ENCODE data around the gene TPD52L1.

The TPD52L1 gene

GRCh38 chr6:125197795-125198269, 44.3 kb downstream of the TPD52L1 start:
- Mint-ChIP-seq H3K27ac (no peak overlapping the region), H3K4me3 (no peak overlapping the region), H3K27me3 (peaks cover 14% of the 10 kb centered on the region), H3K4me1 (no peaks in the 10 kb centered on the region), H3K9me3 (no peaks in the 10 kb centered on the region), H3K36me3 (no peaks in the 10 kb centered on the region)
- CTCF ChIA-PET = no interaction called here
- DNase-seq = no peak

GRCh38 chr6:125198398-125198937, 44.9 kb downstream of the TPD52L1 start:
- Mint-ChIP-seq H3K4me3 (no peak overlapping the region), H3K27me3 (peaks cover 10% of the 10 kb centered on the region), H3K36me3 (no peaks in the 10 kb centered on the region), H3K27ac (no peak overlapping the region), H3K4me1 (no peaks in the 10 kb centered on the region), H3K9me3 (no peaks in the 10 kb centered on the region)
- CTCF ChIA-PET = no interaction called here
- DNase-seq = no peak

- peaks cover 10% of the 10 kb centered on the region for H3K27me3 Mint-ChIP-seq
- H3K9me3 Mint-ChIP-seq = no peaks in the 10 kb centered on the region
- no peak overlapping the region for H3K27ac Mint-ChIP-seq
- DNase-seq = no peak
- CTCF ChIA-PET = no interaction called here
- H3K4me1 Mint-ChIP-seq = no peaks in the 10 kb centered on the region
- no peaks in the 10 kb centered on the region for H3K36me3 Mint-ChIP-seq
- no peak overlapping the region for H3K4me3 Mint-ChIP-seq
Measured at GRCh38 chr6:125200941-125201340, 47.4 kb downstream of the TPD52L1 start.

- Mint-ChIP-seq H3K4me1 (no peaks in the 10 kb centered on the region), H3K36me3 (no peaks in the 10 kb centered on the region), H3K27me3 (peaks cover 10% of the 10 kb centered on the region), H3K9me3 (no peaks in the 10 kb centered on the region), H3K4me3 (no peak overlapping the region), H3K27ac (no peak overlapping the region)
- CTCF ChIA-PET = interaction anchor here (1.3 kb wide), 1 partner anchor 10 kb away, joined by 5 read pairs; no protein-coding TSS in a partner anchor
- DNase-seq = no peak
Measured at GRCh38 chr6:125201961-125202729, 48.6 kb downstream of the TPD52L1 start.

GRCh38 chr6:125203395-125203794, 49.8 kb downstream of the TPD52L1 start:
- DNase-seq = no peak
- Mint-ChIP-seq H3K36me3 (no peaks in the 10 kb centered on the region), H3K27me3 (peaks cover 3% of the 10 kb centered on the region), H3K9me3 (no peaks in the 10 kb centered on the region), H3K27ac (no peak overlapping the region), H3K4me3 (no peak overlapping the region), H3K4me1 (no peaks in the 10 kb centered on the region)
- CTCF ChIA-PET = interaction anchor here (0.7 kb wide), 1 partner anchor 48 kb away, joined by 3 read pairs; no protein-coding TSS in a partner anchor

GRCh38 chr6:125205931-125206330, 52.4 kb downstream of the TPD52L1 start:
- H3K27me3 Mint-ChIP-seq = peaks cover 3% of the 10 kb centered on the region
- DNase-seq = no peak
- H3K9me3 Mint-ChIP-seq = no peaks in the 10 kb centered on the region
- H3K36me3 Mint-ChIP-seq = no peaks in the 10 kb centered on the region
- no peaks in the 10 kb centered on the region for H3K4me1 Mint-ChIP-seq
- no peak overlapping the region for H3K4me3 Mint-ChIP-seq
- H3K27ac Mint-ChIP-seq = no peak overlapping the region
- CTCF ChIA-PET = no interaction called here

- no peaks in the 10 kb centered on the region for H3K36me3 Mint-ChIP-seq
Measured at GRCh38 chr6:125206389-125206788, 52.8 kb downstream of the TPD52L1 start.

GRCh38 chr6:125207956-125208355, 54.4 kb downstream of the TPD52L1 start:
- no peaks in the 10 kb centered on the region for H3K9me3 Mint-ChIP-seq
- DNase-seq = no peak
- H3K36me3 Mint-ChIP-seq = no peaks in the 10 kb centered on the region
- no peak overlapping the region for H3K4me3 Mint-ChIP-seq
- CTCF ChIA-PET = no interaction called here
- no peak overlapping the region for H3K27ac Mint-ChIP-seq
- no peaks in the 10 kb centered on the region for H3K27me3 Mint-ChIP-seq
- no peaks in the 10 kb centered on the region for H3K4me1 Mint-ChIP-seq

More at GRCh38 chr6:125206389-125206788, 52.8 kb downstream of the TPD52L1 start:
- DNase-seq = no peak
- CTCF ChIA-PET = no interaction called here
- no peak overlapping the region for H3K4me3 Mint-ChIP-seq
- H3K27me3 Mint-ChIP-seq = peaks cover 3% of the 10 kb centered on the region
- H3K9me3 Mint-ChIP-seq = no peaks in the 10 kb centered on the region
- no peaks in the 10 kb centered on the region for H3K4me1 Mint-ChIP-seq
- H3K27ac Mint-ChIP-seq = no peak overlapping the region

GRCh38 chr6:125208625-125209249, 55.2 kb downstream of the TPD52L1 start:
- H3K4me3 Mint-ChIP-seq = no peak overlapping the region
- H3K4me1 Mint-ChIP-seq = no peaks in the 10 kb centered on the region
- CTCF ChIA-PET = no interaction called here
- H3K27me3 Mint-ChIP-seq = peaks cover 6% of the 10 kb centered on the region
- DNase-seq = no peak
- H3K9me3 Mint-ChIP-seq = no peaks in the 10 kb centered on the region
- H3K27ac Mint-ChIP-seq = no peak overlapping the region
- H3K36me3 Mint-ChIP-seq = no peaks in the 10 kb centered on the region

- CTCF ChIA-PET = interaction anchor here (0.8 kb wide), 1 partner anchor 10 kb away, joined by 3 read pairs; no protein-coding TSS in a partner anchor
- Mint-ChIP-seq H3K9me3 (no peaks in the 10 kb centered on the region), H3K4me3 (no peak overlapping the region), H3K27me3 (peaks cover 16% of the 10 kb centered on the region), H3K36me3 (no peaks in the 10 kb centered on the region), H3K27ac (no peak overlapping the region), H3K4me1 (no peaks in the 10 kb centered on the region)
- DNase-seq = no peak
Measured at GRCh38 chr6:125210667-125211066, 57.1 kb downstream of the TPD52L1 start.

- no peaks in the 10 kb centered on the region for H3K4me1 Mint-ChIP-seq
- no peak overlapping the region for H3K4me3 Mint-ChIP-seq
- CTCF ChIA-PET = no interaction called here
- no peaks in the 10 kb centered on the region for H3K36me3 Mint-ChIP-seq
- no peak overlapping the region for H3K27ac Mint-ChIP-seq
- H3K9me3 Mint-ChIP-seq = no peaks in the 10 kb centered on the region
- H3K27me3 Mint-ChIP-seq = peaks cover 18% of the 10 kb centered on the region
- no peak for DNase-seq
Measured at GRCh38 chr6:125211352-125211751, 57.8 kb downstream of the TPD52L1 start.

GRCh38 chr6:125212377-125212776, 58.8 kb downstream of the TPD52L1 start:
- H3K4me1 Mint-ChIP-seq = no peaks in the 10 kb centered on the region
- DNase-seq = no peak
- CTCF ChIA-PET = no interaction called here
- no peaks in the 10 kb centered on the region for H3K9me3 Mint-ChIP-seq
- no peak overlapping the region for H3K27ac Mint-ChIP-seq
- H3K36me3 Mint-ChIP-seq = no peaks in the 10 kb centered on the region
- H3K4me3 Mint-ChIP-seq = no peak overlapping the region
- peaks cover 18% of the 10 kb centered on the region for H3K27me3 Mint-ChIP-seq

GRCh38 chr6:125213939-125214338, 60.4 kb downstream of the TPD52L1 start:
- H3K4me3 Mint-ChIP-seq = no peak overlapping the region
- no peak overlapping the region for H3K27ac Mint-ChIP-seq
- CTCF ChIA-PET = no interaction called here
- H3K27me3 Mint-ChIP-seq = peaks cover 18% of the 10 kb centered on the region
- DNase-seq = no peak
- H3K36me3 Mint-ChIP-seq = no peaks in the 10 kb centered on the region
- H3K4me1 Mint-ChIP-seq = no peaks in the 10 kb centered on the region
- no peaks in the 10 kb centered on the region for H3K9me3 Mint-ChIP-seq

GRCh38 chr6:125215252-125215819, 61.8 kb downstream of the TPD52L1 start:
- Mint-ChIP-seq H3K27ac (no peak overlapping the region), H3K4me1 (no peaks in the 10 kb centered on the region), H3K36me3 (no peaks in the 10 kb centered on the region), H3K27me3 (peaks cover 18% of the 10 kb centered on the region), H3K9me3 (no peaks in the 10 kb centered on the region), H3K4me3 (no peak overlapping the region)
- no peak for DNase-seq
- CTCF ChIA-PET = no interaction called here

Data from activated naive CD4-positive, alpha-beta T cell treated with anti-CD3 and anti-CD28 coated beads, Interleukin-2, amount 10 ng/mL, durations not matched to agents 7 days and 5 days (primary cell).